Measurements from ENCODE around the gene WLS.

Gene WLS

DNA sequence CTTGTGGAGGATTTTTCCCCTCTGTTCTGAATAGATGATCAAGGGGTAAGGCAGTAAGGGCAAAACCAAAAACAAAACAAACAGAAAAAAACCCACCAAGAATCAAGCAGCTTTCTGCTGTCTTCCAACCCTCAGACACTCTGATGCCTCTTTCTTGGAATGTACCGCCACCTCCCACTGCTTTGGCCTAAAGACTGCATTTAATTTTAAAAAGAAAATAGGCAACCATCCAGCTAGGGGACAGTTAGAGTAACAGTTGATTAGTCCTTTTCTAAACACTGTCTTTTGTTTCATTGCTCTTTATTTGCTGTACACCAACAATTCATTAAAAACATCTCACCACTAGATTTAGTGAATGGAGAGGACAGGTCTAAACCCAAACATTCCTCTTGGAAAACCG, 21.5 kb downstream of the WLS start:
- Histone ChIP-seq H3K9me3 (ENCODE audit: control insufficient read depth, low read length) (no peaks in the 10 kb centered on the region), H3K4me3 (ENCODE audit: low read depth, low read length) (no peak overlapping the region), H3K9ac (no peak overlapping the region), H3K27me3 (ENCODE audit: control insufficient read depth, insufficient read depth, low read length) (no peaks in the 10 kb centered on the region), H3K36me3 (ENCODE audit: control insufficient read depth, insufficient read depth, low read length) (no peaks in the 10 kb centered on the region), H3K27ac (no peak overlapping the region), H2AFZ (no peak overlapping the region), H3K4me1 (peaks cover 7% of the 10 kb centered on the region), H3K79me2 (peaks cover 2% of the 10 kb centered on the region), H3K4me2 (ENCODE audit: low read length) (no peak overlapping the region)
- TF ChIP-seq, protein P1, sequence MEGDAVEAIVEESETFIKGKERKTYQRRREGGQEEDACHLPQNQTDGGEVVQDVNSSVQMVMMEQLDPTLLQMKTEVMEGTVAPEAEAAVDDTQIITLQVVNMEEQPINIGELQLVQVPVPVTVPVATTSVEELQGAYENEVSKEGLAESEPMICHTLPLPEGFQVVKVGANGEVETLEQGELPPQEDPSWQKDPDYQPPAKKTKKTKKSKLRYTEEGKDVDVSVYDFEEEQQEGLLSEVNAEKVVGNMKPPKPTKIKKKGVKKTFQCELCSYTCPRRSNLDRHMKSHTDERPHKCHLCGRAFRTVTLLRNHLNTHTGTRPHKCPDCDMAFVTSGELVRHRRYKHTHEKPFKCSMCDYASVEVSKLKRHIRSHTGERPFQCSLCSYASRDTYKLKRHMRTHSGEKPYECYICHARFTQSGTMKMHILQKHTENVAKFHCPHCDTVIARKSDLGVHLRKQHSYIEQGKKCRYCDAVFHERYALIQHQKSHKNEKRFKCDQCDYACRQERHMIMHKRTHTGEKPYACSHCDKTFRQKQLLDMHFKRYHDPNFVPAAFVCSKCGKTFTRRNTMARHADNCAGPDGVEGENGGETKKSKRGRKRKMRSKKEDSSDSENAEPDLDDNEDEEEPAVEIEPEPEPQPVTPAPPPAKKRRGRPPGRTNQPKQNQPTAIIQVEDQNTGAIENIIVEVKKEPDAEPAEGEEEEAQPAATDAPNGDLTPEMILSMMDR (IDR thresholded peaks at IDR 0.05), result no peak

DNA sequence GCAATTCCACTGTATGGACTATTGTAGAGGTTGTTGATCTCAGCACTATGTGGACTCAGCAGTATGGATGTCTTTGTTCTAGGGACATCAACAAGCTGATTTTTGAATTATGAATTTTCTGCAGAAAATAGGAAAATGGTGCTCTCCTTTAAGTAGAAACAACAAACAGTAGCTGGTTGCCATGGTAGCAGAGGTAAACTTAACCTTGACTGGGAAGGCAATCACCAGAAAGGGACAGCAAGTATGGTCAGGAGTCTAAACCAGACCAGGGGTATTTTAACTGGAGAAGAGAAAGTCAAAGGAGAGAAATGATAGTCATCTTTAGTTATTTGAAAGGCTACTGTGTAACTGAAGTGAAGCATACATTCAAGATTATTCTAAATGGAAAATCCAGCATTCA, 22.3 kb downstream of the WLS start:
- H3K9me3 ChIP-seq (ENCODE audit: control insufficient read depth, low read length), result no peaks in the 10 kb centered on the region
- TF ChIP-seq, protein P1 (IDR thresholded peaks at IDR 0.05), result no peak
- no peaks in the 10 kb centered on the region for H3K27me3 ChIP-seq (ENCODE audit: control insufficient read depth, insufficient read depth, low read length)
- no peak overlapping the region for H3K9ac ChIP-seq
- H3K79me2 ChIP-seq, result peaks cover 2% of the 10 kb centered on the region
- no peak overlapping the region for H2AFZ ChIP-seq
- no peak overlapping the region for H3K4me2 ChIP-seq (ENCODE audit: low read length)
- H3K4me1 ChIP-seq, result peaks cover 7% of the 10 kb centered on the region
- H3K27ac ChIP-seq, result no peak overlapping the region
- no peaks in the 10 kb centered on the region for H3K36me3 ChIP-seq (ENCODE audit: control insufficient read depth, insufficient read depth, low read length)
- no peak overlapping the region for H3K4me3 ChIP-seq (ENCODE audit: low read depth, low read length)

DNA sequence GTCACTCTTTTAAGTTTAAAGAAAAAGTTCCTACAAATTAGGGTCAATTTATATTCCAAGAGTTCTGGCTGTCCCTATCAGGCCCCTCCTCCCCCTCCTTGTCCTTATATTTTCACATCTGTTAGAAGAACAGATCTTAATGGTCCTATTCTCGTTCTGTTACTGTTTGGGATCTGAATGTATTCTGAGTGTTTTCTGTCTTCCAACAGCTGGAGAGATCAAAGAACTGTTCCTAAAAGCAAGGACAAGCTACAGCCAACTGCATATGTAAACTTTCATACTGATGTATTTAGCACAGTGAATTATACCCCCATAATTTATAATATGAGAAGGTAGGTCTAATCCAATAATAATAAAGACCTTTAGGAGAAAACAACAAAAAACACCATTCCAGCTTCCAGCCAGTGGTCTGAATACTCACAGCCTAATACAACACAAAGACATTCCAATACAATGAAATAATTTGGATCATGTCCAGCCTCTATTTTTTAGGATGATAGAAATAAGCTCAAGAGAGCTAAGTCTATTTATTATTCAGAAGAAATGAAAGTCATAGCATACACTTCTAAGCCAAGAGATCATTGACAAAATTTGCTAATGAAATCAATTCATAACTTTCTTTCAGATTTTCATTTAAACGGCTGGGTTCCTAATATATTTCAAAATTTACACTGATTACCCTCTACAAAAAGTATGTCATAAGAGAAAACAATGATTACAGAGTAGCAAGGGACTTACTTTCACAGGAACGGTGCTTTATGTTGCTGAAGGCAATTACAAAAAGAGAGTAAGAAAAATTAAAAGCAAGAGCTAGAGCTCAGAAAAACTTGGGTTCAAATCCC, 25.3 kb downstream of the WLS start:
- no peaks in the 10 kb centered on the region for H3K4me1 ChIP-seq
- H3K9ac ChIP-seq, result no peak overlapping the region
- no peaks in the 10 kb centered on the region for H3K9me3 ChIP-seq (ENCODE audit: control insufficient read depth, low read length)
- TF ChIP-seq, protein P1 (IDR thresholded peaks at IDR 0.05), result no peak
- no peak overlapping the region for H3K4me3 ChIP-seq (ENCODE audit: low read depth, low read length)
- H2AFZ ChIP-seq, result no peak overlapping the region
- H3K27ac ChIP-seq, result no peak overlapping the region
- peaks cover 2% of the 10 kb centered on the region for H3K79me2 ChIP-seq
- H3K36me3 ChIP-seq (ENCODE audit: control insufficient read depth, insufficient read depth, low read length), result no peaks in the 10 kb centered on the region
- no peak overlapping the region for H3K4me2 ChIP-seq (ENCODE audit: low read length)
- H3K27me3 ChIP-seq (ENCODE audit: control insufficient read depth, insufficient read depth, low read length), result no peaks in the 10 kb centered on the region

- H3K4me2 ChIP-seq (ENCODE audit: low read length), result no peak overlapping the region
- TF ChIP-seq, protein P1 (IDR thresholded peaks at IDR 0.05), result no peak
- no peak overlapping the region for H2AFZ ChIP-seq
- H3K79me2 ChIP-seq, result no peaks in the 10 kb centered on the region
- no peaks in the 10 kb centered on the region for H3K36me3 ChIP-seq (ENCODE audit: control insufficient read depth, insufficient read depth, low read length)
- no peak overlapping the region for H3K27ac ChIP-seq
- no peaks in the 10 kb centered on the region for H3K9me3 ChIP-seq (ENCODE audit: control insufficient read depth, low read length)
- no peak overlapping the region for H3K9ac ChIP-seq
- no peaks in the 10 kb centered on the region for H3K4me1 ChIP-seq
- H3K4me3 ChIP-seq (ENCODE audit: low read depth, low read length), result no peak overlapping the region
- no peaks in the 10 kb centered on the region for H3K27me3 ChIP-seq (ENCODE audit: control insufficient read depth, insufficient read depth, low read length)
These were observed 26.4 kb downstream of the WLS start for GRCh38 chr1:68205794-68206358.

Data from parathyroid adenoma (tissue), 2 donors.